Bronchial epithelial cell (primary cell): Measurements from ENCODE around the gene TMEFF2. TPM values are rescaled to one million over a fixed set of nuclear protein-coding genes. Genes with fewer than 3 reads are reported as not detected.

ENCODE experiments used
- DNase-seq: peaks from one replicate; pipeline ENCODE4 v3.0.0-alpha.2; 2010; ENCODE audit warnings: low read depth
- FAIRE-seq: peaks from 2 replicates; lab custom pipeline; 2011; peaks lifted over from hg19 to GRCh38; lab: Jason Lieb, UNC
- H3K27me3 ChIP-seq: 2 replicates; pipeline ENCODE4 v1.5.1; 2011; ENCODE audit warnings: low read length; ENCODE audit not compliant: control insufficient read depth, insufficient read depth
- H3K36me3 ChIP-seq: 2 replicates; pipeline ENCODE4 v1.5.1; 2011; ENCODE audit warnings: low read length; ENCODE audit not compliant: control insufficient read depth, insufficient read depth
- H3K4me3 ChIP-seq: 2 replicates; pipeline ENCODE4 v1.5.1; 2011; ENCODE audit warnings: mild to moderate bottlenecking, low read depth, low read length, control low read depth
- total RNA-seq: library from RNA; depleted of rRNA; stranded (reverse); fragments of >200 nt; gene quantifications from 2 replicates; pipeline ENCODE4 v1.2.1, GENCODE V29; 2014
- TF ChIP-seq, protein P1 (sequence below): IDR thresholded peaks from 2 replicates; pipeline ENCODE4 v1.5.1; 2011; ENCODE audit warnings: mild to moderate bottlenecking, moderate library complexity, low read length, control low read depth, inconsistent platforms; ENCODE audit not compliant: insufficient read depth, severe bottlenecking

The TMEFF2 gene
- total RNA-seq, 1 donor from 2014 or later: not detected

DNA sequence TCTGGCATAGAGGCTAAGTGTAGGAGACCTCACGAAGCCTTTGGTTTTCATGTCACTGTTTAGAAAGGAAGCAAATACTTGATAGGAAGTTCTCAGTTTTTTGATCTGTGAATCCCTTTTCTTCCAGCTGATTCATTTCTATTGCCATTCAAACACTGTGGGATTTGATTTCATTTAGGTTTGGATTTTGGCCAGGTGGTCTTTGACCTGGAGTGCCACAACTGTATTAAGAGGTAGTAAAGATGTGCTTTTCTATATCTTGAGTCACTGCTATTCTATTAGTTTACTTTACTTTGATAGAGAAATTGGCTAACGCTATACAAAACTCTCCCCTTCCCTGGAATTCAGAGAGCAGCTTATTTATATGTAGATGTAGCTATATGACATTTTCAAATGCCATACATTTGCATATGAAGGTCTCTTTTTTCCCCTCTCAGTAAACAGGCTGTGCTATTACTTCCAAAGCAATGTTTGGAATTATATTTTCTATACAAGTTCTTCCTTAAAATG lies 215.5 kb downstream of the TMEFF2 start:
- TF ChIP-seq, protein P1, sequence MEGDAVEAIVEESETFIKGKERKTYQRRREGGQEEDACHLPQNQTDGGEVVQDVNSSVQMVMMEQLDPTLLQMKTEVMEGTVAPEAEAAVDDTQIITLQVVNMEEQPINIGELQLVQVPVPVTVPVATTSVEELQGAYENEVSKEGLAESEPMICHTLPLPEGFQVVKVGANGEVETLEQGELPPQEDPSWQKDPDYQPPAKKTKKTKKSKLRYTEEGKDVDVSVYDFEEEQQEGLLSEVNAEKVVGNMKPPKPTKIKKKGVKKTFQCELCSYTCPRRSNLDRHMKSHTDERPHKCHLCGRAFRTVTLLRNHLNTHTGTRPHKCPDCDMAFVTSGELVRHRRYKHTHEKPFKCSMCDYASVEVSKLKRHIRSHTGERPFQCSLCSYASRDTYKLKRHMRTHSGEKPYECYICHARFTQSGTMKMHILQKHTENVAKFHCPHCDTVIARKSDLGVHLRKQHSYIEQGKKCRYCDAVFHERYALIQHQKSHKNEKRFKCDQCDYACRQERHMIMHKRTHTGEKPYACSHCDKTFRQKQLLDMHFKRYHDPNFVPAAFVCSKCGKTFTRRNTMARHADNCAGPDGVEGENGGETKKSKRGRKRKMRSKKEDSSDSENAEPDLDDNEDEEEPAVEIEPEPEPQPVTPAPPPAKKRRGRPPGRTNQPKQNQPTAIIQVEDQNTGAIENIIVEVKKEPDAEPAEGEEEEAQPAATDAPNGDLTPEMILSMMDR: no peak
- H3K27me3 ChIP-seq: no peaks in the 10 kb centered on the region
- no peaks in the 10 kb centered on the region for H3K36me3 ChIP-seq
- no peak overlapping the region for H3K4me3 ChIP-seq
- no peak for DNase-seq
- FAIRE-seq: no peak

DNA sequence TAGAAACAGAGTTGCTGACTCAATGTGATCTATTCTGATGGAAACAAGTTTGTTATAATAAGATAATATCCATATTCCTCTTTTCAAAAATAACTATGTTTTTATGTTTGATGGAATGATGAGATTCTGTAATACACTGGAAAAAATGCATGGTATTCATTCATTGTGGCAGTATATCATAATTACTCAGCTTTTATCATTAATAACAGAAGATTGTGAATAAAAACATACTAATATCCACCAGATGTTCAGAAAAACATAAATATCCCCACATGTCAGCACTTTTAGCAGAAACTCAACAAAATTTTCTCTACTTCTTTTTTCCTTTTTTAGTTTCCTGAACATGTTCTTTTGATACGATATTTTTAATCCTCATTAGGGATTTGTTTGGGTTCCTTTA lies 217.0 kb downstream of the TMEFF2 start:
- Histone ChIP-seq H3K27me3 (no peaks in the 10 kb centered on the region), H3K36me3 (no peaks in the 10 kb centered on the region), H3K4me3 (no peak overlapping the region)
- FAIRE-seq: no peak
- TF ChIP-seq, protein P1: no peak
- DNase-seq: no peak

DNA sequence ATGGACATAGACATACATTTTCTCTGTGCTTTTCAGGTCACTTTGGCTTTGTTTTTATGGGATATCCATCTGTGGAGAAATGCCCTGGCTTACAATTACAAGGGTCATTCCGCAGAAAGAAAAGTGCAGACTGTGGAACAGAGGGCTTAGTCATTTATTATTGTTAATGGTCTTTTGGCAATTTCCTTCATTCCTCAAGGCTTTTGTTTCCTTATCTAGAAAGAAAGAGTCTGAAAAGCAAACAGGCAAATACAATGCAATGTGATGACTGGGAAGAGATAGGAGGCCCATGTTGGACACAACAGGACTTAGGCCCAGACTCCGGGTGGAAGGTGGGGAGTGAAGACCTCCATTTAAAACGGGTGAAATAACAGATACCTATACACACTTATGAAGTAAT lies 218.3 kb downstream of the TMEFF2 start:
- no peak for FAIRE-seq

DNA sequence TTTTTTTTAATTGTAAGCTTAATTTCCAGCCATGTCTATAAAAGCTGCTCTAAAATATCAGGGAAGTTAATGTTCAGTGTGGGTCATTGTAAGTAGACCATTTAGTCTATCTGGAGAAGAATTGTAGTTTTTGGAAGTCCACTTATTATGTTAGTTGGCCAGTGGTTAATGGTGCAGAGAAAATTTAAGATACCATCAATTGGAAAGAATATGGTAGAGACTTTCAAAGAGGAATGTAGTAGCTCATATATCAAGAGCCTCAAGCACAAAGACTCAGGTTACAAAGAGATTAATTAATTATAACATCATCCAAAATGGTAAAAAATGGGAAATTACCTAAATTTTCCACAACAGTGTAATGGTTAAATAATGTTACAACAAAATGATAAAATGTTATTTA lies 220.1 kb downstream of the TMEFF2 start:
- TF ChIP-seq, protein P1: no peak
- FAIRE-seq: no peak

More for the DNA sequence above, 218.3 kb downstream of the TMEFF2 start:
- TF ChIP-seq, protein P1: no peak
- DNase-seq: no peak
- Histone ChIP-seq H3K27me3 (no peaks in the 10 kb centered on the region), H3K36me3 (no peaks in the 10 kb centered on the region), H3K4me3 (no peak overlapping the region)

DNA sequence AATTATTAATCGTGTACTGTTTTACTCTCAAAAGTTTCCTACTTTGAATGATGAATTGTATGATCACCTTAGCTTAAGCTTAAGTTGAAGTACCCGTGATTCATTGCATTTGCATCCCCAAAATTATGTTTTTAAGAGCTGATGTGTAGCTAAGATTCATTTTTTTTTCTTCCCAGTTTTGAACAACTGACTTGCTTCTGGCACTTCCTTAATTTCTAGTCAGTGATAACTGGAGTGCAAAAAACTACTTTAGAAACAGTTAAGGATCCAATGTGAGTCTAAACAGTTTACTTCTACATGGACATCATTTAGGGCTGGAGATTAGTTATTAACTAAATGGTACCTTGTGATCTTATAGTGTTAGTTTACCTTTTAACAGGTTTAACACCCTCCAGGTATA lies 223.9 kb downstream of the TMEFF2 start:
- no peak for FAIRE-seq

More for the DNA sequence above, 220.1 kb downstream of the TMEFF2 start:
- no peak overlapping the region for H3K4me3 ChIP-seq
- DNase-seq: no peak
- no peaks in the 10 kb centered on the region for H3K36me3 ChIP-seq
- H3K27me3 ChIP-seq: no peaks in the 10 kb centered on the region

More for the DNA sequence above, 223.9 kb downstream of the TMEFF2 start:
- H3K27me3 ChIP-seq: no peaks in the 10 kb centered on the region
- no peaks in the 10 kb centered on the region for H3K36me3 ChIP-seq
- DNase-seq: no peak
- TF ChIP-seq, protein P1: no peak
- no peak overlapping the region for H3K4me3 ChIP-seq
